H1 (cell line): ENCODE data around the gene CDCP1. TPM values are rescaled to one million over a fixed set of nuclear protein-coding genes. Genes with fewer than 3 reads are reported as not detected.

Experiments
- CHD7 ChIP-seq: fragments of 300-600 bp; sonication (generic); IDR thresholded peaks from 2 replicates; pipeline ENCODE4 v1.7.1; 2012; ENCODE audit warnings: low read length, moderate library complexity, mild to moderate bottlenecking, inconsistent platforms; ENCODE audit not compliant: insufficient replicate concordance
- CTCF ChIP-seq, 3 experiments: IDR thresholded peaks; 1 replicate in 2 of 3; 2 replicates in 1 of 3; pipeline versions ENCODE4 v1.5.1 to v1.6.1; 2011; ENCODE audit warnings: low read length in 3 of 3, mild to moderate bottlenecking in 3 of 3, inconsistent platforms in 2 of 3, low read depth in 1 of 3, moderate library complexity in 1 of 3; ENCODE audit not compliant: insufficient read depth in 1 of 3; ENCODE audit errors: control extremely low read depth in 1 of 3
- E2F6 ChIP-seq: IDR thresholded peaks from 2 replicates; pipeline ENCODE4 v1.6.1; 2012; ENCODE audit warnings: inconsistent platforms
- EGR1 ChIP-seq: IDR thresholded peaks from 2 replicates; pipeline ENCODE4 v1.6.1; 2011; ENCODE audit warnings: low read depth, low read length, borderline replicate concordance
- POLR2A ChIP-seq, 2 experiments: IDR thresholded peaks; 1 replicate in 1 of 2; 2 replicates in 1 of 2; pipeline ENCODE4 v1.6.1; 2011; ENCODE audit warnings: low read depth in 2 of 2, low read length in 2 of 2, mild to moderate bottlenecking in 2 of 2; ENCODE audit errors: control extremely low read depth in 1 of 2
- TAF7 ChIP-seq: optimal IDR thresholded peaks from 2 replicates; pipeline ENCODE3; 2011; ENCODE audit warnings: low read depth, mild to moderate bottlenecking, inconsistent platforms, low read length, moderate library complexity, borderline replicate concordance
- ZNF274 ChIP-seq: IDR thresholded peaks from 2 replicates; pipeline ENCODE4 v1.7.0; 2012; ENCODE audit warnings: low read length, borderline replicate concordance; ENCODE audit errors: extremely low read depth
- polyA plus RNA-seq, 7 experiments: library from polyadenylated mRNA; depleted of rRNA in 3 of 7; stranded (reverse) in 5 of 7; unstranded in 2 of 7; fragments of >200 nt in 5 of 7; fragments of 200-250 nt in 2 of 7; gene quantifications; 1 replicate in 5 of 7; 2 replicates in 1 of 7; 4 replicates in 1 of 7; pipeline versions ENCODE4 v1.2.1 to v1.2.3, GENCODE V29; 2011 to 2013; ENCODE audit warnings: missing spikeins in 2 of 7, mixed read lengths in 2 of 7
- total RNA-seq: library from RNA; stranded (reverse); fragmentation: NEBNext Ultra II Directional; extraction: Animal tissue kit (Norgen Biotek cat#: 25700); gene quantifications from 2 replicates; pipeline ENCODE4 v1.2.1, GENCODE V29; 2021

Gene CDCP1
- total and polyA plus RNA-seq, 2 of the 8 experiments (the other 6 are each of a cell fraction or from before 2014, with no cell fraction given): 10.0 to 23.3 TPM

- TF ChIP-seq CTCF (IDR thresholded peaks at IDR 0.05; ENCODE audit: control extremely low read depth in 1 of 3, insufficient read depth in 1 of 3, low read depth in 1 of 3, low read length in 3 of 3) (no peak), POLR2A (IDR thresholded peaks at IDR 0.05; ENCODE audit: control extremely low read depth in 1 of 2, low read depth in 2 of 2, low read length in 2 of 2) (no peak), EGR1 (no peak), E2F6 (no peak), CHD7 (no peak), TAF7 (no peak), ZNF274 (no peak)
Observed at GRCh38 chr3:45090855-45091254, 55.3 kb downstream of the CDCP1 start (continued).
